Measurements from ENCODE around the gene DLX1. TPM values are rescaled to one million over a fixed set of nuclear protein-coding genes. Genes with fewer than 3 reads are reported as not detected.

The DLX1 gene
- total RNA-seq, 6 experiments from 2014 or later = 8.2 to 13.9 (median 9.2) TPM

DNA sequence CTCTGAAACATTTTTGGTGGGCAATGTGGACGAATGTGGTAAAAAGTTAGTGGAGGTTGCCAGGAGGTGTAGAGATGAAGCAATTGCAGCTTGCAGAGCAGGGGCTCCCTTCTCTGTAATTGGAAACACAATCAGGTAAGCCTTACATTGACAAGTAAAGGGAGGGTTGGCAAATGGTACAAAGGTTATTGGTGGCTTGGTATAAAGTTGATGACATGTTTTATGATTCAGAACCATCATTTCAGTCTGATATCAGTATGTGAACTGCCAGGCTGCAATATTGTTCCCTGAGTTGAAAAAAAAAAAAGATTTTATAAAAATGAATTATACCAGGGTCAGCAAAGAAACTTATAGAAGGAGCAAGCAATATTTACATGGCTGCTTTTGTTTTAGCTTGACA lies 14.4 kb upstream of the DLX1 start:
- H3K4me3 Mint-ChIP-seq = no peak overlapping the region
- no peak overlapping the region for H3K27ac Mint-ChIP-seq
- H3K27me3 Mint-ChIP-seq (ENCODE audit: insufficient read depth) = no peaks in the 10 kb centered on the region
- TF ChIP-seq, protein P1, sequence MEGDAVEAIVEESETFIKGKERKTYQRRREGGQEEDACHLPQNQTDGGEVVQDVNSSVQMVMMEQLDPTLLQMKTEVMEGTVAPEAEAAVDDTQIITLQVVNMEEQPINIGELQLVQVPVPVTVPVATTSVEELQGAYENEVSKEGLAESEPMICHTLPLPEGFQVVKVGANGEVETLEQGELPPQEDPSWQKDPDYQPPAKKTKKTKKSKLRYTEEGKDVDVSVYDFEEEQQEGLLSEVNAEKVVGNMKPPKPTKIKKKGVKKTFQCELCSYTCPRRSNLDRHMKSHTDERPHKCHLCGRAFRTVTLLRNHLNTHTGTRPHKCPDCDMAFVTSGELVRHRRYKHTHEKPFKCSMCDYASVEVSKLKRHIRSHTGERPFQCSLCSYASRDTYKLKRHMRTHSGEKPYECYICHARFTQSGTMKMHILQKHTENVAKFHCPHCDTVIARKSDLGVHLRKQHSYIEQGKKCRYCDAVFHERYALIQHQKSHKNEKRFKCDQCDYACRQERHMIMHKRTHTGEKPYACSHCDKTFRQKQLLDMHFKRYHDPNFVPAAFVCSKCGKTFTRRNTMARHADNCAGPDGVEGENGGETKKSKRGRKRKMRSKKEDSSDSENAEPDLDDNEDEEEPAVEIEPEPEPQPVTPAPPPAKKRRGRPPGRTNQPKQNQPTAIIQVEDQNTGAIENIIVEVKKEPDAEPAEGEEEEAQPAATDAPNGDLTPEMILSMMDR (IDR thresholded peaks at IDR 0.05) = no peak
- H3K9me3 Mint-ChIP-seq = no peaks in the 10 kb centered on the region
- peaks cover 5% of the 10 kb centered on the region; the same call in 1 of the 2 replicates for H3K36me3 Mint-ChIP-seq (ENCODE audit: low read depth)
- H3K4me1 Mint-ChIP-seq (ENCODE audit: low read depth) = no peaks in the 10 kb centered on the region
- no peak for DNase-seq

DNA sequence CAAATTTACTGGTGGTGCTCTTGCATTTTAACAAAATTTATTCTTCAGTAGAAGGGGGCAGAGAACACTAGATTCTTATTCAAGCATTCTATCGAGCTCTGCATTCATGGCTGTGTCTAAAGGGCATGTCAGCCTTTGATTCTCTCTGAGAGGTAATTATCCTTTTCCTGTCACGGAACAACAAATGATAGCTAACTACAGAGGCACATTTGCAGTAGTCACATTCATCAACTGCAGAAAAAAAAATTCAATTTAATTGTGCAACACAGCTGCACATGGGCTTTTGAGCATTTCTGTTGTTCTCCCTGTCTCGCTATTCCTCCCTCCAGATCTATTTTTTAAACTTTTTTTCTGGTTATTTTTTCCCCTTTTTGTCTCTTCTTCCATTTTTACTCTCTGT lies 13.0 kb upstream of the DLX1 start:
- no peaks in the 10 kb centered on the region for H3K27me3 Mint-ChIP-seq (ENCODE audit: insufficient read depth)
- no peaks in the 10 kb centered on the region for H3K9me3 Mint-ChIP-seq
- H3K4me3 Mint-ChIP-seq = no peak overlapping the region
- TF ChIP-seq, protein P1 (IDR thresholded peaks at IDR 0.05) = no peak
- no peaks in the 10 kb centered on the region for H3K4me1 Mint-ChIP-seq (ENCODE audit: low read depth)
- DNase-seq = no peak
- no peak overlapping the region for H3K27ac Mint-ChIP-seq
- H3K36me3 Mint-ChIP-seq (ENCODE audit: low read depth) = peaks cover 5% of the 10 kb centered on the region; the same call in 1 of the 2 replicates

DNA sequence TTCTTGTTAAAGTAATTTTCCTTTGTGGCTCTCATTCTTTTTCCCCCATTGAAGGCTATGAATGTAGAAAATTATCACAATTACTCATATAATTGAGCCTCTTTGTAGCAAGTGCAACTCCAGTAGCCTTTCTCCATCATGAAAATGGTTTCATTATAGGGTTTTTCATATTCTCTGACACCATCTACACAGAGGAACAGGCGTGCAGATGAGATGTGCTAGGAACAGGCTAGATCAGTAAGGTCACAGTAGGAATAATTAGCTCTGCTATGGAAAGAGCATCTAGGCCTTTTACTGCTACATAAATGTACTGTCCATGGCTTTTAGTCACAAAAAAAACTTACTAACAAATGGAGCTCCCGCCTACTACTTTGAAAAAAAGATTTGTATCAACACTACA lies 12.6 kb upstream of the DLX1 start:
- H3K27ac Mint-ChIP-seq = no peak overlapping the region
- no peak overlapping the region for H3K4me3 Mint-ChIP-seq
- H3K36me3 Mint-ChIP-seq (ENCODE audit: low read depth) = peaks cover 5% of the 10 kb centered on the region; the same call in 1 of the 2 replicates
- no peaks in the 10 kb centered on the region for H3K9me3 Mint-ChIP-seq
- DNase-seq = no peak
- no peaks in the 10 kb centered on the region for H3K27me3 Mint-ChIP-seq (ENCODE audit: insufficient read depth)
- TF ChIP-seq, protein P1 (IDR thresholded peaks at IDR 0.05) = no peak
- no peaks in the 10 kb centered on the region for H3K4me1 Mint-ChIP-seq (ENCODE audit: low read depth)

DNA sequence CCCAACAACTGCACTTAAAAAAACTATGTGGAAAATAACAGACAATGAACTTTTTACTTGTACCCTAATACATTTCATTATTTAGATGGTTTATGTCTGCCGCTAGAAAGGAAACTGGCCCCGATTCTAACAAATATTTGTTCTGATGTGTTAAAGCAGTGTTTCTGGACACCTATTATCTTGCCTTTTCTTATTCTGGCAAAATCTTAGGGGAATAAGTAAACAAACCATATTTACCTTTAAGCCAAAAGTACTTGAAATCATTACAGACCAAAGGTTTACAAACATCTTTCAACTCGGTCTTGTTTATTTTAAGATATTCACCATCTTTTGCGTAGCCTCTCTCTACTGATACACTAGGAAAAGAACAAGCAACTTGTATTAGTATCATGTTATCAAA lies 11.8 kb upstream of the DLX1 start:
- TF ChIP-seq, protein P1 (IDR thresholded peaks at IDR 0.05) = no peak
- Mint-ChIP-seq H3K4me3 (no peak overlapping the region), H3K27me3 (ENCODE audit: insufficient read depth) (no peaks in the 10 kb centered on the region), H3K9me3 (no peaks in the 10 kb centered on the region), H3K4me1 (ENCODE audit: low read depth) (no peaks in the 10 kb centered on the region), H3K36me3 (ENCODE audit: low read depth) (peaks cover 5% of the 10 kb centered on the region; the same call in 1 of the 2 replicates), H3K27ac (no peak overlapping the region)
- no peak for DNase-seq

DNA sequence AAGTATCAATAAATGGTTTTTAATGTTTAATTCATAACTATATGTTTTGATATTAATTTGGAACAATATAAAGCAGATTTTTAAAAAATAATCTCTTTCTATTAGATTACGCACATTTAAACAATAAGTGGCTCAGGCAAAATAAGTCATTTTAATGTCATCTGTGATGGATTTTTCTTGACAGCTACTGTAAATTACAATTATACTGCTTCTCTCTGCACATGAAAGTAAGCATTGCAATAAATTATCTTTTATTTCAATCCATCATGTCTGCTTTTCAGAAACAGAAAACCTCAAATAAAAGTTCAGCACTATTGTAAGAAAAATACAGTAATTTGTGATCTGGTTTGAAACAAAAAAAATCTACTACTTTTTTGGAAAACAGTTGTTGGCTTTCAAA lies 11.1 kb upstream of the DLX1 start:
- DNase-seq = no peak
- TF ChIP-seq, protein P1 (IDR thresholded peaks at IDR 0.05) = no peak
- Mint-ChIP-seq H3K27me3 (ENCODE audit: insufficient read depth) (no peaks in the 10 kb centered on the region; the same call in 1 of the 2 replicates), H3K4me1 (ENCODE audit: low read depth) (no peaks in the 10 kb centered on the region), H3K9me3 (no peaks in the 10 kb centered on the region), H3K36me3 (ENCODE audit: low read depth) (no peaks in the 10 kb centered on the region), H3K27ac (no peak overlapping the region), H3K4me3 (no peak overlapping the region)

DNA sequence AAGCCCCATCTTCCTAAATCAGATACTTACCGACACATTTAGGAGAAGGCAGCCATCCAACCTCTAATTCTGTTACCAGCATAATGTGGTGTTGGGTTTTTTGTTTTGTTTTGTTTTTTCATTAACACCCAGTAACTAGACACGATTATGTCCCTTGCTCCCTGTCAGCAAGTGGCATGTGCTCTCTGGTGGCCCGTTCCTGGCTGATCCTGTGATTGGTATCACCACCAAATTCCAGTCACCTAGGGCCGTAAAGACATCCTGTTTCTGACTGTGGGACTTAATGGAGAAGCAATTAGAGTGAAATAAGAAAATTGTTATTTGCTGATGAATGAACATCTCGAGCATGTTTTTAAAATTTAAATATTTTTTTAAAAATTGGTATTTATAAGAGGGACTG lies 5.9 kb upstream of the DLX1 start:
- H3K9me3 Mint-ChIP-seq = peaks cover 10% of the 10 kb centered on the region
- peaks cover 24% of the 10 kb centered on the region; the same call in 1 of the 2 replicates for H3K27me3 Mint-ChIP-seq (ENCODE audit: insufficient read depth)
- DNase-seq = no peak
- H3K4me1 Mint-ChIP-seq (ENCODE audit: low read depth) = peaks cover 38% of the 10 kb centered on the region
- H3K4me3 Mint-ChIP-seq = no peak overlapping the region
- peaks cover 8% of the 10 kb centered on the region for H3K36me3 Mint-ChIP-seq (ENCODE audit: low read depth)
- no peak overlapping the region for H3K27ac Mint-ChIP-seq
- TF ChIP-seq, protein P1 (IDR thresholded peaks at IDR 0.05) = no peak
